Liver (tissue), 2 donors: ENCODE data around the gene VPS26A.

Source experiments
- TF ChIP-seq, protein P1 (sequence below): fragments of 150-350 bp; IDR thresholded peaks from 2 replicates; pipeline ENCODE4 v1.5.1; 2017; ENCODE audit warnings: improper control_type of control experiment, low read depth, low read length; ENCODE audit not compliant: missing input control
- TF ChIP-seq, protein P2 (sequence below): IDR thresholded peaks from 2 replicates; pipeline ENCODE4 v1.6.1; 2016; ENCODE audit warnings: antibody characterized with exemption
- donor health status: healthy.

DNA sequence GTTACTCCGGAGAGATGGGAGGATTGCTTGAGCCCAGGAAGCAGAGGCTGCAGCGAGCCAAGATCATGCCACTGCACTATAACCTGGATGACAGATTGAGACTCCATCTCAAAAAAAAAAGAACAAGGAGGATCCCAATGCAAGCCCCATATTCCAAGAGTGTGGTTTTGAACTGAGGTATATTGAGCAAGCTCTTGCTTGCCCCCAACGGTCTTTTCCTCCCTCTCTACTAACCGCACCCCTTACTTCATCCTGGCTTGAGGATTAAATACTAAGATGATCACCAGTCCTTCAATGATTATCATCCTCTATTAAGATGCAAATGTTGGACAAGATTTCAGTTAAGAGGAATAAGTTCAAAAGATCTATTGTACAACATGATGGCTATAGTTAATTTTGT lies 48.5 kb upstream of the VPS26A start:
- TF ChIP-seq, protein P1, sequence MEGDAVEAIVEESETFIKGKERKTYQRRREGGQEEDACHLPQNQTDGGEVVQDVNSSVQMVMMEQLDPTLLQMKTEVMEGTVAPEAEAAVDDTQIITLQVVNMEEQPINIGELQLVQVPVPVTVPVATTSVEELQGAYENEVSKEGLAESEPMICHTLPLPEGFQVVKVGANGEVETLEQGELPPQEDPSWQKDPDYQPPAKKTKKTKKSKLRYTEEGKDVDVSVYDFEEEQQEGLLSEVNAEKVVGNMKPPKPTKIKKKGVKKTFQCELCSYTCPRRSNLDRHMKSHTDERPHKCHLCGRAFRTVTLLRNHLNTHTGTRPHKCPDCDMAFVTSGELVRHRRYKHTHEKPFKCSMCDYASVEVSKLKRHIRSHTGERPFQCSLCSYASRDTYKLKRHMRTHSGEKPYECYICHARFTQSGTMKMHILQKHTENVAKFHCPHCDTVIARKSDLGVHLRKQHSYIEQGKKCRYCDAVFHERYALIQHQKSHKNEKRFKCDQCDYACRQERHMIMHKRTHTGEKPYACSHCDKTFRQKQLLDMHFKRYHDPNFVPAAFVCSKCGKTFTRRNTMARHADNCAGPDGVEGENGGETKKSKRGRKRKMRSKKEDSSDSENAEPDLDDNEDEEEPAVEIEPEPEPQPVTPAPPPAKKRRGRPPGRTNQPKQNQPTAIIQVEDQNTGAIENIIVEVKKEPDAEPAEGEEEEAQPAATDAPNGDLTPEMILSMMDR, result no peak
- TF ChIP-seq, protein P2, sequence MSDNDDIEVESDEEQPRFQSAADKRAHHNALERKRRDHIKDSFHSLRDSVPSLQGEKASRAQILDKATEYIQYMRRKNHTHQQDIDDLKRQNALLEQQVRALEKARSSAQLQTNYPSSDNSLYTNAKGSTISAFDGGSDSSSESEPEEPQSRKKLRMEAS, result no peak
